HEK293 (cell line): ENCODE results near the gene DYDC1.

ENCODE experiments used
- CTCF ChIA-PET: fragments of 350-600 bp; formaldehyde crosslinking; extraction: SDS; loops from one replicate; lab custom pipeline; 2021; ENCODE audit warnings: antibody characterized with exemption; lab: Yijun Ruan, JAX
- POLR2A ChIA-PET: fragments of 300-600 bp; formaldehyde crosslinking; extraction: SDS; loops from one replicate; lab custom pipeline; 2020; ENCODE audit warnings: antibody characterized with exemption, inconsistent platforms; lab: Yijun Ruan, JAX
- H3K27ac ChIP-seq: fragments of 200-500 bp; sonication (Bioruptor generic); 2 replicates; pipeline ENCODE4 v1.5.1; 2014; ENCODE audit warnings: low read depth, low read length, control low read depth, inconsistent platforms; ENCODE audit errors: extremely low read depth
- H3K36me3 ChIP-seq, 2 experiments: fragments of 200-500 bp in 1 of 2; sonication (Bioruptor generic) in 1 of 2; 1 replicate in 1 of 2; 2 replicates in 1 of 2; pipeline ENCODE4 v1.5.1; 2014 to 2017; ENCODE audit warnings: inconsistent platforms in 2 of 2, low read length in 2 of 2; ENCODE audit not compliant: control insufficient read depth in 2 of 2, insufficient read depth in 1 of 2
- H3K4me1 ChIP-seq: fragments of 200-500 bp; sonication (Bioruptor generic); 2 replicates; pipeline ENCODE4 v1.5.1; 2014; ENCODE audit warnings: mild to moderate bottlenecking, low read length, inconsistent platforms; ENCODE audit not compliant: control insufficient read depth, insufficient read depth
- H3K4me3 ChIP-seq: 2 replicates; pipeline ENCODE4 v1.5.1; 2011; ENCODE audit warnings: low read depth, mild to moderate bottlenecking, control low read depth, low read length, moderate library complexity
- H3K9me3 ChIP-seq: fragments of 200-500 bp; sonication (Bioruptor generic); 2 replicates; pipeline ENCODE4 v1.5.1; 2014; ENCODE audit warnings: low read depth, low read length, inconsistent platforms; ENCODE audit not compliant: control insufficient read depth, insufficient read depth
- ATF2 ChIP-seq: fragments of 450-650 bp; formaldehyde crosslinking; IDR thresholded peaks from 2 replicates; pipeline ENCODE4 v1.5.1; 2016; ENCODE audit warnings: missing biosample characterization, missing genetic modification characterization, low read depth
- GLIS1 ChIP-seq: fragments of 450-650 bp; formaldehyde crosslinking; IDR thresholded peaks from 2 replicates; pipeline ENCODE4 v1.5.1; 2016; ENCODE audit warnings: missing biosample characterization, missing genetic modification characterization
- IKZF3 ChIP-seq: fragments of 450-650 bp; IDR thresholded peaks from 2 replicates; pipeline ENCODE4 v1.5.0; 2018; ENCODE audit warnings: missing biosample characterization, mild to moderate bottlenecking, missing genetic modification characterization, moderate library complexity
- KLF16 ChIP-seq: fragments of 450-650 bp; formaldehyde crosslinking; IDR thresholded peaks from 2 replicates; pipeline ENCODE4 v1.5.1; 2017; ENCODE audit warnings: missing biosample characterization, missing genetic modification characterization
- MEIS1 ChIP-seq: sonication (generic); formaldehyde crosslinking; IDR thresholded peaks from 2 replicates; pipeline ENCODE4 v1.8.1; 2022; ENCODE audit warnings: missing genetic modification reagents, mild to moderate bottlenecking, borderline replicate concordance
- RBAK ChIP-seq: fragments of 450-650 bp; formaldehyde crosslinking; IDR thresholded peaks from 2 replicates; pipeline ENCODE4 v1.5.1; 2016; ENCODE audit warnings: missing biosample characterization, missing genetic modification characterization
- SP2 ChIP-seq: fragments of 450-650 bp; formaldehyde crosslinking; IDR thresholded peaks from 2 replicates; pipeline ENCODE4 v1.5.1; 2016; ENCODE audit warnings: missing biosample characterization, missing genetic modification characterization
- SP7 ChIP-seq: fragments of 450-650 bp; formaldehyde crosslinking; IDR thresholded peaks from 2 replicates; pipeline ENCODE4 v1.5.1; 2016; ENCODE audit warnings: missing biosample characterization, missing genetic modification characterization
- YY1 ChIP-seq: fragments of 450-650 bp; formaldehyde crosslinking; IDR thresholded peaks from 2 replicates; pipeline ENCODE4 v1.5.1; 2018; ENCODE audit warnings: missing biosample characterization, missing genetic modification characterization
- ZBTB20 ChIP-seq: fragments of 450-650 bp; formaldehyde crosslinking; IDR thresholded peaks from 2 replicates; pipeline ENCODE4 v1.5.1; 2016; ENCODE audit warnings: missing biosample characterization, missing genetic modification characterization
- ZBTB26 ChIP-seq: fragments of 450-650 bp; formaldehyde crosslinking; optimal IDR thresholded peaks from 2 replicates; pipeline ENCODE3; 2016; ENCODE audit warnings: missing biosample characterization, mild to moderate bottlenecking, missing genetic modification characterization
- ZFP41 ChIP-seq: fragments of 450-650 bp; formaldehyde crosslinking; IDR thresholded peaks from 2 replicates; pipeline ENCODE4 v1.5.1; 2016; ENCODE audit warnings: missing biosample characterization, missing genetic modification characterization, borderline replicate concordance
- ZNF138 ChIP-seq: fragments of 450-650 bp; formaldehyde crosslinking; IDR thresholded peaks from 2 replicates; pipeline ENCODE4 v1.5.1; 2016; ENCODE audit warnings: missing biosample characterization, missing genetic modification characterization, borderline replicate concordance
- ZNF175 ChIP-seq: fragments of 450-650 bp; formaldehyde crosslinking; IDR thresholded peaks from 2 replicates; pipeline ENCODE4 v1.5.1; 2016; ENCODE audit warnings: missing biosample characterization, missing genetic modification characterization
- ZNF2 ChIP-seq: fragments of 450-650 bp; formaldehyde crosslinking; IDR thresholded peaks from 2 replicates; pipeline ENCODE4 v1.5.1; 2016; ENCODE audit warnings: missing biosample characterization, missing genetic modification characterization
- ZNF274 ChIP-seq, 2 experiments: fragments of 200-500 bp in 1 of 2; fragments of 450-650 bp in 1 of 2; sonication (Bioruptor generic) in 1 of 2; formaldehyde crosslinking in 1 of 2; IDR thresholded peaks; 2 replicates each; pipeline versions ENCODE4 v1.5.1 to v1.6.1; 2014 to 2016; ENCODE audit warnings: borderline replicate concordance in 1 of 2, inconsistent platforms in 1 of 2, low read length in 1 of 2, missing biosample characterization in 1 of 2, missing genetic modification characterization in 1 of 2
- ZNF391 ChIP-seq: fragments of 450-650 bp; formaldehyde crosslinking; IDR thresholded peaks from 2 replicates; pipeline ENCODE4 v1.5.1; 2016; ENCODE audit warnings: low read depth, missing biosample characterization, missing genetic modification characterization, borderline replicate concordance
- ZNF416 ChIP-seq: fragments of 450-650 bp; formaldehyde crosslinking; IDR thresholded peaks from 2 replicates; pipeline ENCODE4 v1.5.1; 2016; ENCODE audit warnings: missing biosample characterization, missing genetic modification characterization
- ZNF426 ChIP-seq: fragments of 450-650 bp; formaldehyde crosslinking; IDR thresholded peaks from 2 replicates; pipeline ENCODE4 v1.5.1; 2017; ENCODE audit warnings: missing biosample characterization, missing genetic modification characterization, mild to moderate bottlenecking, inconsistent platforms, moderate library complexity
- ZNF473 ChIP-seq: fragments of 450-650 bp; formaldehyde crosslinking; IDR thresholded peaks from 2 replicates; pipeline ENCODE4 v1.5.1; 2017; ENCODE audit warnings: missing biosample characterization, missing genetic modification characterization
- ZNF549 ChIP-seq: fragments of 450-650 bp; IDR thresholded peaks from 2 replicates; pipeline ENCODE4 v1.5.1; 2018; ENCODE audit warnings: missing biosample characterization, missing genetic modification characterization, mild to moderate bottlenecking, inconsistent platforms, moderate library complexity
- ZNF585B ChIP-seq: fragments of 450-650 bp; formaldehyde crosslinking; IDR thresholded peaks from 2 replicates; pipeline ENCODE4 v1.5.1; 2016; ENCODE audit warnings: missing biosample characterization, missing genetic modification characterization
- ZNF664 ChIP-seq: fragments of 450-650 bp; formaldehyde crosslinking; IDR thresholded peaks from 2 replicates; pipeline ENCODE4 v1.5.1; 2016; ENCODE audit warnings: missing biosample characterization, missing genetic modification characterization
- ZNF830 ChIP-seq: fragments of 450-650 bp; IDR thresholded peaks from 2 replicates; pipeline ENCODE4 v1.5.0; 2018; ENCODE audit warnings: missing biosample characterization, missing genetic modification characterization, low read depth, mild to moderate bottlenecking, moderate library complexity
- ZSCAN23 ChIP-seq: fragments of 450-650 bp; formaldehyde crosslinking; IDR thresholded peaks from 2 replicates; pipeline ENCODE4 v1.5.1; 2016; ENCODE audit warnings: missing biosample characterization, missing genetic modification characterization
- ZSCAN5A ChIP-seq: fragments of 450-650 bp; formaldehyde crosslinking; IDR thresholded peaks from 2 replicates; pipeline ENCODE4 v1.5.1; 2016; ENCODE audit warnings: missing biosample characterization, missing genetic modification characterization
- TF ChIP-seq, protein P1 (sequence below): fragments of 450-650 bp; formaldehyde crosslinking; IDR thresholded peaks from 2 replicates; pipeline ENCODE4 v1.5.1; 2016; ENCODE audit warnings: missing biosample characterization, missing genetic modification characterization
- TF ChIP-seq, protein P2 (sequence below): fragments of 450-650 bp; formaldehyde crosslinking; IDR thresholded peaks from 2 replicates; pipeline ENCODE4 v1.5.1; 2016; ENCODE audit warnings: missing biosample characterization, missing genetic modification characterization

The DYDC1 gene

DNA sequence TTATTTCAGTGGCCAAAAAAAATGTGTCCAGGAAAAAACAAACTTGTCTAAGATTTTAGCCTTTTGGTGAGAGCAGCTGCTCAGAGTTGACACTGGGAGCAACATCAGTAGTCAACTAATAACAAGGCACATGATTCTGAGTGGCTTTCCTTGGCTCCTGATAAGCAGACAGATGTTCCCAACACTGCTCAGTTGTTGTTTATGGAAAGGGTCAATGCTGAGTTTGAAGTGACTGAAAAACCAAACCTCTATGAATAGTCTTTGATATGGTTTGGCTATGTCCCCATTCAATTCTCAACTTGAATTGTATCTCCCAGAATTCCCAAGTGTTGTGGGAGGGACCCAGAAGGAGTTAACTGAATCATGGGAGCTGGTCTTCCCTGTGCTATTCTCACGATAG lies 12.3 kb downstream of the DYDC1 start:
- ChIA-PET POLR2A (no interaction called here), CTCF (interaction anchor here (0.6 kb wide), 1 partner anchor 320 kb away, joined by 3 read pairs; no protein-coding TSS in a partner anchor)
- TF ChIP-seq ZNF416 (tag by site-specific recombination) (no peak), ZNF426 (tag by site-specific recombination) (no peak), ZNF175 (tag by site-specific recombination) (no peak), ZBTB20 (no peak), ZNF549 (no peak), SP2 (tag by site-specific recombination) (no peak), ZSCAN5A (tag by site-specific recombination) (no peak), ZBTB26 (no peak), ZNF138 (tag by site-specific recombination) (no peak), KLF16 (tag by site-specific recombination) (no peak), ZSCAN23 (no peak), SP7 (tag by site-specific recombination) (no peak), ZNF830 (tag by site-specific recombination) (no peak), ZNF473 (tag by site-specific recombination) (no peak), ZNF391 (tag by site-specific recombination) (no peak), RBAK (no peak), ZNF585B (tag by site-specific recombination) (no peak), YY1 (tag by site-specific recombination) (no peak)
- TF ChIP-seq, protein P1, sequence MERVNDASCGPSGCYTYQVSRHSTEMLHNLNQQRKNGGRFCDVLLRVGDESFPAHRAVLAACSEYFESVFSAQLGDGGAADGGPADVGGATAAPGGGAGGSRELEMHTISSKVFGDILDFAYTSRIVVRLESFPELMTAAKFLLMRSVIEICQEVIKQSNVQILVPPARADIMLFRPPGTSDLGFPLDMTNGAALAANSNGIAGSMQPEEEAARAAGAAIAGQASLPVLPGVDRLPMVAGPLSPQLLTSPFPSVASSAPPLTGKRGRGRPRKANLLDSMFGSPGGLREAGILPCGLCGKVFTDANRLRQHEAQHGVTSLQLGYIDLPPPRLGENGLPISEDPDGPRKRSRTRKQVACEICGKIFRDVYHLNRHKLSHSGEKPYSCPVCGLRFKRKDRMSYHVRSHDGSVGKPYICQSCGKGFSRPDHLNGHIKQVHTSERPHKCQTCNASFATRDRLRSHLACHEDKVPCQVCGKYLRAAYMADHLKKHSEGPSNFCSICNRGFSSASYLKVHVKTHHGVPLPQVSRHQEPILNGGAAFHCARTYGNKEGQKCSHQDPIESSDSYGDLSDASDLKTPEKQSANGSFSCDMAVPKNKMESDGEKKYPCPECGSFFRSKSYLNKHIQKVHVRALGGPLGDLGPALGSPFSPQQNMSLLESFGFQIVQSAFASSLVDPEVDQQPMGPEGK (tag by site-specific recombination): no peak
- no peaks in the 10 kb centered on the region for H3K4me1 ChIP-seq
- no peak overlapping the region for H3K27ac ChIP-seq
- no peaks in the 10 kb centered on the region for H3K9me3 ChIP-seq
- H3K36me3 ChIP-seq: no peaks in the 10 kb centered on the region
- no peak overlapping the region for H3K4me3 ChIP-seq

GRCh38 chr10:80333983-80334382 lies 22.6 kb downstream of the DYDC1 start:
- H3K9me3 ChIP-seq: no peaks in the 10 kb centered on the region
- no peaks in the 10 kb centered on the region for H3K4me1 ChIP-seq
- CTCF ChIA-PET: no interaction called here
- no peak overlapping the region for H3K4me3 ChIP-seq
- H3K36me3 ChIP-seq: no peaks in the 10 kb centered on the region
- POLR2A ChIA-PET: no interaction called here
- H3K27ac ChIP-seq: no peak overlapping the region
- TF ChIP-seq, protein P2, sequence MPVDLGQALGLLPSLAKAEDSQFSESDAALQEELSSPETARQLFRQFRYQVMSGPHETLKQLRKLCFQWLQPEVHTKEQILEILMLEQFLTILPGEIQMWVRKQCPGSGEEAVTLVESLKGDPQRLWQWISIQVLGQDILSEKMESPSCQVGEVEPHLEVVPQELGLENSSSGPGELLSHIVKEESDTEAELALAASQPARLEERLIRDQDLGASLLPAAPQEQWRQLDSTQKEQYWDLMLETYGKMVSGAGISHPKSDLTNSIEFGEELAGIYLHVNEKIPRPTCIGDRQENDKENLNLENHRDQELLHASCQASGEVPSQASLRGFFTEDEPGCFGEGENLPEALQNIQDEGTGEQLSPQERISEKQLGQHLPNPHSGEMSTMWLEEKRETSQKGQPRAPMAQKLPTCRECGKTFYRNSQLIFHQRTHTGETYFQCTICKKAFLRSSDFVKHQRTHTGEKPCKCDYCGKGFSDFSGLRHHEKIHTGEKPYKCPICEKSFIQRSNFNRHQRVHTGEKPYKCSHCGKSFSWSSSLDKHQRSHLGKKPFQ (tag by site-specific recombination): no peak
- TF ChIP-seq ZFP41 (tag by site-specific recombination) (no peak), MEIS1 (CRISPR knock-in tag) (no peak), IKZF3 (tag by site-specific recombination) (no peak), GLIS1 (tag by site-specific recombination) (no peak), ZNF830 (tag by site-specific recombination) (no peak), ATF2 (tag by site-specific recombination) (no peak), ZNF2 (tag by site-specific recombination) (no peak), ZSCAN5A (tag by site-specific recombination) (no peak), ZNF138 (tag by site-specific recombination) (no peak), ZNF664 (tag by site-specific recombination) (no peak), ZNF274 (IDR thresholded peaks at IDR 0.05; ENCODE audit: low read length) (no peak), ZNF274 (tag by site-specific recombination; IDR thresholded peaks at IDR 0.05; ENCODE audit: borderline replicate concordance) (no peak)
